OCI-M1 (cell line): ENCODE results near the gene CERS4.
"Not testable (repeated sequence)": the region's sequence is repeated elsewhere in the genome, so short reads cannot be mapped to it uniquely, and the experiment has no call there.

Source experiments
- DNase-seq: peaks from one replicate; lab custom pipeline; 2025; lab: John Stamatoyannopoulos, UW

Gene CERS4

GRCh38 chr19:8242211-8242821 lies 33.1 kb downstream of the CERS4 start:
- no peak for DNase-seq

- DNase-seq, result no peak
Measured at GRCh38 chr19:8243146-8243545, 34.0 kb downstream of the CERS4 start.

- no peak for DNase-seq
Measured at GRCh38 chr19:8244442-8244841, 35.3 kb downstream of the CERS4 start.

GRCh38 chr19:8245869-8246835 lies 37.0 kb downstream of the CERS4 start:
- DNase-seq, result no peak

- not testable (repeated sequence) for DNase-seq
Measured at GRCh38 chr19:8247129-8247890, 38.1 kb downstream of the CERS4 start.

GRCh38 chr19:8248348-8249328 lies 39.5 kb downstream of the CERS4 start:
- no peak for DNase-seq

GRCh38 chr19:8250596-8250995 lies 41.4 kb downstream of the CERS4 start:
- no peak for DNase-seq

GRCh38 chr19:8251025-8251472 lies 41.9 kb downstream of the CERS4 start:
- no peak for DNase-seq

GRCh38 chr19:8252922-8253589 lies 43.9 kb downstream of the CERS4 start:
- peak; percentile 94 for DNase-seq

- DNase-seq, result no peak
Measured at GRCh38 chr19:8253678-8254077, 44.5 kb downstream of the CERS4 start.

GRCh38 chr19:8254286-8255001 lies 45.3 kb downstream of the CERS4 start:
- DNase-seq, result no peak

- no peak for DNase-seq
Measured at GRCh38 chr19:8255426-8256125, 46.4 kb downstream of the CERS4 start.

GRCh38 chr19:8256276-8257051 lies 47.3 kb downstream of the CERS4 start:
- no peak for DNase-seq

GRCh38 chr19:8257052-8257443 lies 47.9 kb downstream of the CERS4 start:
- no peak for DNase-seq

- no peak for DNase-seq
Measured at GRCh38 chr19:8259142-8259921, 50.2 kb downstream of the CERS4 start.

GRCh38 chr19:8259922-8260247 lies 50.7 kb downstream of the CERS4 start:
- DNase-seq, result no peak

- no peak for DNase-seq
Measured at GRCh38 chr19:8261347-8261746, 52.2 kb downstream of the CERS4 start.

- DNase-seq, result no peak
Measured at GRCh38 chr19:8261881-8262280, 52.7 kb downstream of the CERS4 start.
